Sigmoid colon (tissue), 7 donors: ENCODE measurements around the gene MXD4. TPM values are rescaled to one million over a fixed set of nuclear protein-coding genes. Genes with fewer than 3 reads are reported as not detected.

Experiments
- DNase-seq: peaks from one replicate; pipeline ENCODE4 v3.0.0-alpha.2; 2019
- H3K27ac ChIP-seq, 4 donors: fragments of 200-600 bp; sonication (generic); one replicate each; pipeline ENCODE4 v1.5.1; 2016 to 2019; ENCODE audit warnings: mild to moderate bottlenecking in 1 of 4
- H3K27me3 ChIP-seq, 3 donors: fragments of 200-600 bp; sonication (generic); one replicate each; pipeline ENCODE4 v1.5.1; 2019; ENCODE audit warnings: mild to moderate bottlenecking in 1 of 3
- H3K36me3 ChIP-seq, 4 donors: fragments of 200-600 bp; sonication (generic); one replicate each; pipeline ENCODE4 v1.5.1; 2016 to 2019
- H3K4me1 ChIP-seq, 4 donors: fragments of 200-600 bp; sonication (generic); one replicate each; pipeline ENCODE4 v1.5.1; 2017 to 2019
- H3K4me3 ChIP-seq, 4 donors: fragments of 200-600 bp; sonication (generic); one replicate each; pipeline ENCODE4 v1.5.1; 2017 to 2019; ENCODE audit warnings: mild to moderate bottlenecking in 2 of 4, moderate library complexity in 1 of 4
- H3K9me3 ChIP-seq, 4 donors: fragments of 200-600 bp in 3 of 4; sonication (generic) in 3 of 4; one replicate each; pipeline versions ENCODE4 v1.5.1 to v1.6.1; 2013 to 2019
- CTCF ChIP-seq, 4 experiments: fragments of 450-650 bp in 3 of 4; fragments of 200-600 bp in 1 of 4; IDR thresholded peaks; one replicate each; pipeline ENCODE4 v1.5.1; 2016 to 2019; ENCODE audit warnings: antibody characterized with exemption in 4 of 4, mild to moderate bottlenecking in 3 of 4, moderate library complexity in 2 of 4
- EP300 ChIP-seq, 4 donors: sonication (generic); formaldehyde crosslinking; IDR thresholded peaks; one replicate each; pipeline ENCODE4 v1.6.1; 2017; ENCODE audit warnings: antibody characterized with exemption in 4 of 4
- POLR2A ChIP-seq, 2 donors: fragments of 450-650 bp; IDR thresholded peaks; one replicate each; pipeline ENCODE4 v1.6.1; 2016; ENCODE audit warnings: antibody characterized with exemption in 2 of 2, mild to moderate bottlenecking in 2 of 2, moderate library complexity in 2 of 2
- POLR2AphosphoS5 ChIP-seq, 4 donors: sonication (generic); formaldehyde crosslinking; IDR thresholded peaks; one replicate each; pipeline ENCODE4 v1.6.1; 2017; ENCODE audit warnings: antibody characterized with exemption in 4 of 4
- whole genome bisulfite sequencing, 2 donors: extraction: QIAGEN DNeasy Blood & Tissue Kit; methylation state at CpG; one replicate each; pipeline ENCODE4 v1.1.7; 2013; 5-methylcytosine and 5-hydroxymethylcytosine counted together
- intact Hi-C: fragments of 100-400 bp; cut with DNase I; formaldehyde crosslinking; loops from one replicate; pipeline ENCODE4 v1.15.1; 2023
- polyA plus RNA-seq, 3 donors: library from polyadenylated mRNA; stranded (reverse); fragments of 200-250 nt; gene quantifications; one replicate each; pipeline ENCODE4 v1.2.3, GENCODE V29; 2013
- total RNA-seq, 4 donors: library from RNA; depleted of rRNA; stranded (reverse); fragments of >200 nt; gene quantifications; one replicate each; pipeline ENCODE4 v1.1.0, GENCODE V29; 2016
- donor health status: healthy with polysubstance abuse.
- donor health status: Bipolar disorder and iron deficiency.
- donor health status: healthy.

Gene MXD4
- total and polyA plus RNA-seq, 7 donors, result 25.0 to 62.0 (median 36.4) TPM

GRCh38 chr4:2251795-2252529 is 9.9 kb downstream of the MXD4 start:
- no peak overlapping the region for H3K27ac ChIP-seq
- H3K4me1 ChIP-seq, result peaks cover 0 to 31% (median 22%) of the 10 kb centered on the region in 4 donors
- no peak overlapping the region for H3K4me3 ChIP-seq
- WGBS, 2 donors, result 94 to 95% methylated on average over 16 of the region's 16 CpGs
- H3K9me3 ChIP-seq, result no peaks in the 10 kb centered on the region
- H3K27me3 ChIP-seq, result no peaks in the 10 kb centered on the region
- DNase-seq, result peak; percentile 56
- peaks cover 17 to 81% (median 51%) of the 10 kb centered on the region in 4 donors for H3K36me3 ChIP-seq
- intact Hi-C loops, result no loop called here
- TF ChIP-seq CTCF (IDR thresholded peaks at IDR 0.05), result no peak
- TF ChIP-seq POLR2A (IDR thresholded peaks at IDR 0.05), result no peak
- no peak for TF ChIP-seq EP300 (IDR thresholded peaks at IDR 0.05)
- TF ChIP-seq POLR2AphosphoS5 (IDR thresholded peaks at IDR 0.05), result no peak

- peaks cover 17 to 84% (median 51%) of the 10 kb centered on the region in 4 donors for H3K36me3 ChIP-seq
- no peaks in the 10 kb centered on the region for H3K27me3 ChIP-seq
- no peak for TF ChIP-seq CTCF (IDR thresholded peaks at IDR 0.05)
- TF ChIP-seq EP300 (IDR thresholded peaks at IDR 0.05), result no peak
- no peak for TF ChIP-seq POLR2A (IDR thresholded peaks at IDR 0.05)
- TF ChIP-seq POLR2AphosphoS5 (IDR thresholded peaks at IDR 0.05), result no peak
- no peak overlapping the region for H3K4me3 ChIP-seq
- peaks cover 0 to 24% (median 15%) of the 10 kb centered on the region in 4 donors for H3K4me1 ChIP-seq
- WGBS, 2 donors, result 92 to 94% methylated on average over 25 of the region's 25 CpGs
- H3K9me3 ChIP-seq, result no peaks in the 10 kb centered on the region
- H3K27ac ChIP-seq, result no peak overlapping the region
- intact Hi-C loops, result no loop called here
- DNase-seq, result peak; percentile 62
Measured at GRCh38 chr4:2251073-2251794, 10.7 kb downstream of the MXD4 start.

GRCh38 chr4:2250357-2251072 is 11.4 kb downstream of the MXD4 start:
- peaks cover 17 to 84% (median 51%) of the 10 kb centered on the region in 4 donors for H3K36me3 ChIP-seq
- intact Hi-C loops, result no loop called here
- WGBS, 2 donors, result 90 to 93% methylated on average over 30 of the region's 30 CpGs

More at GRCh38 chr4:2250357-2251072, 11.4 kb downstream of the MXD4 start:
- Histone ChIP-seq H3K9me3 (no peaks in the 10 kb centered on the region), H3K4me3 (no peak overlapping the region), H3K4me1 (peaks cover 0 to 18% (median 8%) of the 10 kb centered on the region in 4 donors), H3K27ac (no peak overlapping the region), H3K27me3 (no peaks in the 10 kb centered on the region)
- no peak for TF ChIP-seq POLR2A (IDR thresholded peaks at IDR 0.05)
- no peak for TF ChIP-seq EP300 (IDR thresholded peaks at IDR 0.05)
- no peak for TF ChIP-seq POLR2AphosphoS5 (IDR thresholded peaks at IDR 0.05)
- TF ChIP-seq CTCF (IDR thresholded peaks at IDR 0.05), result no peak
- DNase-seq, result peak; percentile 49
